ENCODE measurements around the gene MARK2. TPM values are rescaled to one million over a fixed set of nuclear protein-coding genes. Genes with fewer than 3 reads are reported as not detected.

MARK2 gene
- total RNA-seq, 1 donor from 2014 or later, result 11.8 TPM

- DNase-seq (ENCODE audit: low spot score in 2 of 2) (no peak), FAIRE-seq (no peak)
Observed at GRCh38 chr11:63826471-63827190, 12.3 kb upstream of the MARK2 start.

GRCh38 chr11:63829823-63830489, 9.0 kb upstream of the MARK2 start:
- no peak for FAIRE-seq
- no peak for DNase-seq (ENCODE audit: low spot score in 2 of 2)

GRCh38 chr11:63831326-63831725, 7.6 kb upstream of the MARK2 start:
- DNase-seq (ENCODE audit: low spot score in 2 of 2), result no peak
- FAIRE-seq, result no peak

GRCh38 chr11:63832336-63832735, 6.6 kb upstream of the MARK2 start:
- FAIRE-seq, result no peak

GRCh38 chr11:63833048-63833447, 5.9 kb upstream of the MARK2 start:
- FAIRE-seq (no peak), DNase-seq (ENCODE audit: low spot score in 2 of 2) (no peak)

More at GRCh38 chr11:63832336-63832735, 6.6 kb upstream of the MARK2 start:
- no peak for DNase-seq (ENCODE audit: low spot score in 2 of 2)

- no peak for DNase-seq (ENCODE audit: low spot score in 2 of 2)
- no peak for FAIRE-seq
Observed at GRCh38 chr11:63834535-63835157, 4.3 kb upstream of the MARK2 start.

- no peak for DNase-seq (ENCODE audit: low spot score in 2 of 2)
- FAIRE-seq, result no peak
Observed at GRCh38 chr11:63835158-63835545, 3.8 kb upstream of the MARK2 start.

- no peak for FAIRE-seq
Observed at GRCh38 chr11:63837027-63837688, 1.8 kb upstream of the MARK2 start.

GRCh38 chr11:63837739-63838138, 1.2 kb upstream of the MARK2 start:
- DNase-seq (ENCODE audit: low spot score in 2 of 2), result no peak
- no peak for FAIRE-seq

More at GRCh38 chr11:63837027-63837688, 1.8 kb upstream of the MARK2 start:
- peak; percentile 70 to 82 for DNase-seq (ENCODE audit: low spot score in 2 of 2)

GRCh38 chr11:63838150-63838677, 696 bp upstream of the MARK2 start:
- DNase-seq (ENCODE audit: low spot score in 2 of 2) (no peak), FAIRE-seq (no peak)

- FAIRE-seq (no peak), DNase-seq (ENCODE audit: low spot score in 2 of 2) (no peak)
Observed at GRCh38 chr11:63839508-63840355, 822 bp downstream of the MARK2 start.

GRCh38 chr11:63840356-63841060, 1.6 kb downstream of the MARK2 start:
- DNase-seq (ENCODE audit: low spot score in 2 of 2) (no peak), FAIRE-seq (no peak)

- no peak for FAIRE-seq
- DNase-seq (ENCODE audit: low spot score in 2 of 2), result no peak
Observed at GRCh38 chr11:63841554-63841953, 2.6 kb downstream of the MARK2 start.

GRCh38 chr11:63843041-63843440, 4.1 kb downstream of the MARK2 start:
- DNase-seq (ENCODE audit: low spot score in 2 of 2) (no peak), FAIRE-seq (no peak)

- FAIRE-seq, result no peak
- no peak for DNase-seq (ENCODE audit: low spot score in 2 of 2)
Observed at GRCh38 chr11:63844836-63845235, 5.9 kb downstream of the MARK2 start.

- FAIRE-seq, result no peak
- no peak for DNase-seq (ENCODE audit: low spot score in 2 of 2)
Observed at GRCh38 chr11:63845303-63845702, 6.4 kb downstream of the MARK2 start.

- FAIRE-seq (no peak), DNase-seq (ENCODE audit: low spot score in 2 of 2) (no peak)
Observed at GRCh38 chr11:63845911-63846310, 7.0 kb downstream of the MARK2 start.

- DNase-seq (ENCODE audit: low spot score in 2 of 2), result no peak
- FAIRE-seq, result no peak
Observed at GRCh38 chr11:63846897-63847296, 8.0 kb downstream of the MARK2 start.

GRCh38 chr11:63847363-63847762, 8.5 kb downstream of the MARK2 start:
- FAIRE-seq, result no peak
- DNase-seq (ENCODE audit: low spot score in 2 of 2), result no peak
